H9 (cell line): Measurements from ENCODE around the gene PNKP. TPM values are rescaled to one million over a fixed set of nuclear protein-coding genes. Genes with fewer than 3 reads are reported as not detected.

ENCODE experiments used
- DNase-seq: peaks from one replicate; pipeline ENCODE4 v3.0.0-alpha.2; 2017
- H2AFZ ChIP-seq: one replicate; pipeline ENCODE4 v1.6.1; 2013; ENCODE audit warnings: mild to moderate bottlenecking, low read length, control low read depth, moderate library complexity
- H2AK5ac ChIP-seq: 2 replicates; pipeline ENCODE4 v1.6.1; 2013; ENCODE audit warnings: low read length, control low read depth, mixed read lengths; ENCODE audit not compliant: insufficient read length
- H2BK120ac ChIP-seq: one replicate; pipeline ENCODE4 v1.6.1; 2013; ENCODE audit warnings: low read depth, mild to moderate bottlenecking, low read length, control low read depth, inconsistent platforms; ENCODE audit not compliant: poor library complexity, severe bottlenecking
- H2BK12ac ChIP-seq: 2 replicates; pipeline ENCODE4 v1.6.1; 2013; ENCODE audit warnings: low read length, control low read depth, mixed read lengths, low read depth; ENCODE audit not compliant: insufficient read length
- H2BK15ac ChIP-seq: 2 replicates; pipeline ENCODE4 v1.6.1; 2013; ENCODE audit warnings: low read depth, low read length, control low read depth
- H2BK20ac ChIP-seq: one replicate; pipeline ENCODE4 v1.6.1; 2013; ENCODE audit warnings: low read depth, mild to moderate bottlenecking, low read length, control low read depth, inconsistent platforms; ENCODE audit not compliant: poor library complexity, severe bottlenecking
- H2BK5ac ChIP-seq: 2 replicates; pipeline ENCODE4 v1.6.1; 2013; ENCODE audit warnings: low read length, control low read depth, mixed read lengths; ENCODE audit not compliant: insufficient read length
- H3K14ac ChIP-seq: 2 replicates; pipeline ENCODE4 v1.6.1; 2013; ENCODE audit warnings: low read length, control low read depth; ENCODE audit not compliant: insufficient read depth
- H3K18ac ChIP-seq: 2 replicates; pipeline ENCODE4 v1.6.1; 2013; ENCODE audit warnings: low read depth, mild to moderate bottlenecking, mixed read lengths, low read length, control low read depth; ENCODE audit not compliant: insufficient read length
- H3K23ac ChIP-seq: 2 replicates; pipeline ENCODE4 v1.6.1; 2013; ENCODE audit warnings: low read length, control low read depth, mixed read lengths, low read depth; ENCODE audit not compliant: insufficient read length
- H3K23me2 ChIP-seq: 2 replicates; pipeline ENCODE4 v1.6.1; 2013; ENCODE audit warnings: low read depth, mild to moderate bottlenecking, mixed read lengths, low read length, control low read depth; ENCODE audit not compliant: insufficient read length, poor library complexity, severe bottlenecking
- H3K27ac ChIP-seq: 2 replicates; pipeline ENCODE4 v1.5.1; 2013; ENCODE audit warnings: low read length, control low read depth, mixed read lengths, low read depth; ENCODE audit not compliant: insufficient read length
- H3K27me3 ChIP-seq: 2 replicates; pipeline ENCODE4 v1.6.1; 2013; ENCODE audit warnings: low read length, control low read depth, inconsistent platforms; ENCODE audit not compliant: insufficient read depth
- H3K4ac ChIP-seq: 2 replicates; pipeline ENCODE4 v1.6.1; 2013; ENCODE audit warnings: low read depth, mild to moderate bottlenecking, control low read depth, inconsistent platforms, low read length, moderate library complexity
- H3K4me1 ChIP-seq: 2 replicates; pipeline ENCODE4 v1.6.1; 2013; ENCODE audit warnings: low read length, control low read depth, inconsistent platforms; ENCODE audit not compliant: insufficient read depth
- H3K4me2 ChIP-seq: 2 replicates; pipeline ENCODE4 v1.6.1; 2013; ENCODE audit warnings: low read length, control low read depth, mixed read lengths; ENCODE audit not compliant: insufficient read length, insufficient read depth
- H3K56ac ChIP-seq: 2 replicates; pipeline ENCODE4 v1.6.1; 2013; ENCODE audit warnings: low read depth, mild to moderate bottlenecking, mixed read lengths, low read length, control low read depth; ENCODE audit not compliant: insufficient read length
- H3K79me1 ChIP-seq: 2 replicates; pipeline ENCODE4 v1.6.1; 2013; ENCODE audit warnings: low read depth, mild to moderate bottlenecking, moderate library complexity, low read length, control low read depth, inconsistent platforms; ENCODE audit not compliant: insufficient read depth, poor library complexity, severe bottlenecking
- H3K79me2 ChIP-seq: 2 replicates; pipeline ENCODE4 v1.6.1; 2013; ENCODE audit warnings: low read length, control low read depth, inconsistent platforms; ENCODE audit not compliant: insufficient read depth
- H3K9ac ChIP-seq: 2 replicates; pipeline ENCODE4 v1.6.1; 2013; ENCODE audit warnings: low read length, control low read depth, mixed read lengths; ENCODE audit not compliant: insufficient read length; ENCODE audit errors: extremely low read depth
- H3K9me3 ChIP-seq: one replicate; pipeline ENCODE4 v1.6.1; 2013; ENCODE audit warnings: low read depth, low read length, inconsistent platforms; ENCODE audit not compliant: control insufficient read depth
- H3T11ph ChIP-seq: one replicate; pipeline ENCODE4 v1.6.1; 2013; ENCODE audit warnings: mild to moderate bottlenecking, low read length, control low read depth, inconsistent platforms
- H4K20me1 ChIP-seq: one replicate; pipeline ENCODE4 v1.6.1; 2013; ENCODE audit not compliant: control insufficient read depth, insufficient read length, insufficient read depth
- H4K5ac ChIP-seq: 2 replicates; pipeline ENCODE4 v1.6.1; 2013; ENCODE audit warnings: low read depth, mild to moderate bottlenecking, mixed read lengths, low read length, control low read depth; ENCODE audit not compliant: insufficient read length
- H4K8ac ChIP-seq: replicated peaks from 2 replicates; pipeline ENCODE4 v1.6.1; 2013; ENCODE audit warnings: low read length, control low read depth, mixed read lengths, low read depth; ENCODE audit not compliant: insufficient read length
- H4K91ac ChIP-seq: 2 replicates; pipeline ENCODE4 v1.6.1; 2013; ENCODE audit warnings: low read depth, mild to moderate bottlenecking, moderate library complexity, mixed read lengths, low read length, control low read depth; ENCODE audit not compliant: insufficient read length
- H3K27ac Mint-ChIP-seq, 3 experiments: 2 replicates in 2 of 3; 3 replicates in 1 of 3; pipeline ENCODE4 v1.8.0; 2020 to 2021; ENCODE audit warnings: mixed read lengths in 3 of 3, mild to moderate bottlenecking in 1 of 3, moderate library complexity in 1 of 3
- H3K27me3 Mint-ChIP-seq: 2 replicates; pipeline ENCODE4 v1.8.0; 2021; ENCODE audit warnings: low read depth, mild to moderate bottlenecking, moderate library complexity, mixed read lengths
- H3K36me3 Mint-ChIP-seq, 3 experiments: 2 replicates in 2 of 3; 3 replicates in 1 of 3; pipeline ENCODE4 v1.8.0; 2020 to 2021; ENCODE audit warnings: low read depth in 3 of 3, mixed read lengths in 3 of 3; ENCODE audit not compliant: insufficient read depth in 1 of 3
- H3K4me1 Mint-ChIP-seq, 2 experiments: 2 replicates each; pipeline ENCODE4 v1.8.0; 2020; ENCODE audit warnings: mixed read lengths in 2 of 2
- H3K4me3 Mint-ChIP-seq, 2 experiments: 2 replicates in 1 of 2; 3 replicates in 1 of 2; pipeline ENCODE4 v1.8.0; 2020 to 2021; ENCODE audit warnings: mild to moderate bottlenecking in 2 of 2, mixed read lengths in 2 of 2, moderate library complexity in 1 of 2
- H3K9me3 Mint-ChIP-seq, 2 experiments: 2 replicates in 1 of 2; 3 replicates in 1 of 2; pipeline ENCODE4 v1.8.0; 2020; ENCODE audit warnings: mild to moderate bottlenecking in 2 of 2, mixed read lengths in 2 of 2, moderate library complexity in 1 of 2
- CTCF ChIP-seq: fragments of 200-600 bp; sonication (generic); conservative IDR thresholded peaks from 3 replicates; pipeline ENCODE4 v1.8.0; 2021; ENCODE audit warnings: antibody characterized with exemption, mild to moderate bottlenecking
- WGBS: extraction: QIAGEN DNeasy Blood & Tissue Kit; methylation state at CpG from one replicate; pipeline ENCODE4 v1.1.7; 2013; ENCODE audit warnings: missing lambda C conversion rate, low lambda C conversion rate, mixed read lengths; ENCODE audit not compliant: insufficient read length; ENCODE audit errors: extremely low coverage; 5-methylcytosine and 5-hydroxymethylcytosine counted together
- total RNA-seq: library from RNA; stranded (reverse); gene quantifications from 2 replicates; pipeline ENCODE4 v1.2.1, GENCODE V29; 2021

The PNKP gene
- total RNA-seq, 1 experiment from 2014 or later = 157 TPM

GRCh38 chr19:49846408-49846807 lies 21.0 kb downstream of the PNKP start:
- no peak overlapping the region for H3K4me3 Mint-ChIP-seq
- Histone ChIP-seq H3K79me2 (no peaks in the 10 kb centered on the region), H3K79me1 (no peaks in the 10 kb centered on the region), H2BK12ac (no peak overlapping the region), H3K4me1 (no peaks in the 10 kb centered on the region; the same call in 1 of the 2 replicates), H4K8ac (no peak overlapping the region), H3T11ph (no peak overlapping the region), H3K23ac (no peak overlapping the region), H3K9ac (no peak overlapping the region), H2BK5ac (no peak overlapping the region), H4K20me1 (no peaks in the 10 kb centered on the region), H3K4ac (no peak overlapping the region), H3K23me2 (peaks cover 4% of the 10 kb centered on the region), H3K27ac (no peak overlapping the region), H3K14ac (no peak overlapping the region), H3K4me2 (no peak overlapping the region), H2AFZ (no peak overlapping the region), H3K56ac (no peak overlapping the region), H2BK20ac (no peak overlapping the region), H3K27me3 (no peaks in the 10 kb centered on the region), H4K91ac (no peak overlapping the region), H2BK15ac (no peak overlapping the region), H3K9me3 (no peaks in the 10 kb centered on the region), H4K5ac (no peak overlapping the region), H2AK5ac (no peak overlapping the region), H3K18ac (no peak overlapping the region), H2BK120ac (no peak overlapping the region)
- no peaks in the 10 kb centered on the region; the same call in 1 of the 2 replicates for H3K27me3 Mint-ChIP-seq
- peaks cover 0 to 4% of the 10 kb centered on the region in 2 experiments; a peak in 2 of 5 replicates for H3K9me3 Mint-ChIP-seq
- peaks cover 13 to 19% (median 16%) of the 10 kb centered on the region in 3 experiments for H3K36me3 Mint-ChIP-seq
- H3K27ac Mint-ChIP-seq = no peak overlapping the region
- peaks cover 7 to 10% of the 10 kb centered on the region in 2 experiments for H3K4me1 Mint-ChIP-seq
- TF ChIP-seq CTCF = no peak
- DNase-seq = no peak
- WGBS = no CpG with 5 or more reads among the region's 5 CpGs
